Daoy (cell line): ENCODE data around the gene CCNO. TPM values are rescaled to one million over a fixed set of nuclear protein-coding genes. Genes with fewer than 3 reads are reported as not detected.

ENCODE experiments used
- DNase-seq: peaks from one replicate; pipeline ENCODE4 v3.0.0-alpha.2; 2015; ENCODE audit warnings: low read depth
- total RNA-seq: library from RNA; depleted of rRNA; stranded (reverse); fragments of >200 nt; shearing (Covaris generic); gene quantifications from 2 replicates; pipeline ENCODE4 v1.2.3, GENCODE V29; 2014; rRNA removed

The CCNO gene, protein sequence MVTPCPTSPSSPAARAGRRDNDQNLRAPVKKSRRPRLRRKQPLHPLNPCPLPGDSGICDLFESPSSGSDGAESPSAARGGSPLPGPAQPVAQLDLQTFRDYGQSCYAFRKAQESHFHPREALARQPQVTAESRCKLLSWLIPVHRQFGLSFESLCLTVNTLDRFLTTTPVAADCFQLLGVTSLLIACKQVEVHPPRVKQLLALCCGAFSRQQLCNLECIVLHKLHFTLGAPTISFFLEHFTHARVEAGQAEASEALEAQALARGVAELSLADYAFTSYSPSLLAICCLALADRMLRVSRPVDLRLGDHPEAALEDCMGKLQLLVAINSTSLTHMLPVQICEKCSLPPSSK
- total RNA-seq, result 6.2 and 7.1 TPM in 2 replicates

DNA sequence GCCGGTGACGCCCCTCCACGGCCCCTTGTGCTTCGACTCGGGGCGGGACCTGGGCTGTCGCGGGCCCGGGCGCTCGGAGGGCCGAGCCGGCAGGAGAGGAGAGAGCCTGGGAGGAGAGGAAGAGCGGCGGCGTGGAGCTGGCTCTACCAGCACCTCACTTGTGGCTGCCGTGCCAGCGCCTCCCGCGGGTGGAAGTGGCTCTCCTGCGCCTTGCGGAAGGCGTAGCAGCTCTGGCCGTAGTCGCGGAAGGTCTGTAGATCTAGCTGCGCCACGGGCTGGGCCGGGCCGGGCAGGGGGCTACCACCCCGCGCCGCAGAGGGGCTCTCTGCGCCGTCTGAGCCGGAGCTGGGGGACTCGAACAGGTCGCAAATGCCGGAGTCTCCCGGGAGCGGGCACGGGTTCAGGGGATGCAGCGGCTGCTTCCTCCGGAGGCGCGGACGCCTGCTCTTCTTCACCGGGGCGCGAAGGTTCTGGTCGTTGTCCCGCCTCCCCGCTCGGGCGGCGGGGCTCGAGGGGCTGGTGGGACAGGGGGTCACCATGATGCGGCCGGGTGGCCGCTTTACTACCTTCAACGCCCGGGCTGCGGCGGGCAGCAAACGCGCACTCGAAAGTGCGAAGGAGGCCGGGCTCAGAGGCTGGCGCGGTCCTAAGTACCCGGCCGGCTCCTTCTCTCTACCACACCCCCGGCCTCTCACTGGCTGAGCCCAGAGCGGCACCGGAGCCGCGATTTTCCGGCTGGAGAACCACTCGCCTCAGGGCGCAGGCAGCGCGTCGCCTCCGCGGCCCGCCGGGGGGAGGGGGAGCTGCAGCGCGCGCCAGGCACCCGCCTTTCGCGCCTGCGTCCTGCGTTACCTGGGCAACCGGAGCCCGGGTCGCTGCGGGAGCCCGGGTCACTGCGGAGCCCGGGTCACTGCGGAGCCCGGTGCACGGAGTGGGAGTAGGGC is at the start of gene CCNO:
Gene CCNO, minus strand, starts transcription at position 624 of the 944 bp plus-strand sequence. Its CDS starts 85 bp downstream, at position 539.
- DNase-seq, result peak; percentile 95

DNA sequence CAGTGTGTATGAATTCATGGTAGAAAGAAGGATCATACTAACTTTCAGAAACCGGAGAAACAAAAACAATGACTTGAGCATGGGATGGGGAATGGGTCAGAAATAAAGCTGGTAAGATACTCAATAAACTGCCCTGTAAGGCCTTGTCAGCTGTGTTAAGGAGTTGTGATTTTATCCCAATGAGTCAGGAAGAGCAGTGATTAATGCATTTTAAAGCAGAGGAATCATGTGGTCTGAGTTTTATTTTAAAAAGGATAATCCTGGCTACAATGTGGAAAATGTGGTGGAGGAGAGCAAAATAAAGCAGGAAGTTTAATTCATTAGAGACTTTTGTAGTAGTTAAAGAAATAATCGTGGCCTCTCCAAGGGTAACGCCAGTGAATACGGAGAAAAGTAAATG is 45.4 kb upstream of the CCNO start:
- DNase-seq, result no peak

DNA sequence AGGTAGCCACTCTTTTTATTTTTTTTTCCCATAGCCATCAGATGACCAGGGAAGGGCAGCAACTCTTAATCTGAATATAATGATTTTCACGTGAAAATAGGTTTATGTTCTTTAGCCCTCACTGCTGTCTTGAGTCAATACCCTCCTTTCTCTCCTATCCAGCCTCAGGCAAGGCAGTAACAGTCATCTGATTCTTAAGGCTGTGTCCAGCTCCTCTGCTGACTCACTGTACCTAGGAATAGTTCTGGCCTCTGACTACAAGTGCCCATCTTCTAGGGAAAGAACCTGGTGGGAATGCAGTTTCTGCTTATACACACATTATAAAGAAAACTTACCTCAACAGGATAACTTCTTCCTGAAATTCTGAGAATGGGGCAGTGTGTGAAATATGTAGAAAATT is 43.4 kb upstream of the CCNO start:
- no peak for DNase-seq

DNA sequence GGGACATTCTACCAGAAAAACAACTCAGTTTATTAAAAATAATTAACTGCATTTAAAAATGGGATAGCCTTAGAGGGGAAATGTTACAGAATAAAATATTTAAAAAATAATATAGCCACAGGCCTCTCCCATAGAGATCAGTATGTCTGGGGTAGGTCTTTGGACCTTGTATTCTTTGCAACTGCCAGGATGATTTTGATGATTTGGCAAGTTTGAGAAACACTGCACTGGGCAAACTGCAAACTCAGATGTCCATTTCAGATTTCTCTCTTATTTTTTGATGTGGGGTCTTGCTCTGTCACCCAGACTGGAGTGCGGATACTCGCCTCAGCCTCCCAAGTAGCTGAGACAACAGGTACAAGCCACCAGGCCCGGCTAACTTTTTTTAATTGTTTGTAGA is 24.9 kb upstream of the CCNO start:
- DNase-seq, result no peak

DNA sequence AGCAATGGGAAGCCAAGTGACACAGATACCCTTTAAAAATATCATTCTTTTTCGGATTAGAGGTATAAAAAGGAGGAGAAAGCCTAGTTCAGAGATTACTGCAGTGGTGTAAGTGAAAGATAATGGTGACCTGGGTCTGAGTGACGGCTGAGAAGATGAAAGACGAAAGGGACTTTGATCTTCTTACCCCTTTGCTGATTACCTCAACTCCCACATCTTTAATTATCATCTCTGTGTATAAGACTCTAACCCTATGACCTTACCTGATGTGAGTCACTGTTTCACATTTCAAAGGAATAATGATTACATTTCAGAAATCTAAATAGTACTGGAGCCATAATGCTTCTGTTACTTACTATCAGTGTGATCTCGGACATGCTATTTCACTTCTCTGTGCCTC is 21.4 kb upstream of the CCNO start:
- no peak for DNase-seq

DNA sequence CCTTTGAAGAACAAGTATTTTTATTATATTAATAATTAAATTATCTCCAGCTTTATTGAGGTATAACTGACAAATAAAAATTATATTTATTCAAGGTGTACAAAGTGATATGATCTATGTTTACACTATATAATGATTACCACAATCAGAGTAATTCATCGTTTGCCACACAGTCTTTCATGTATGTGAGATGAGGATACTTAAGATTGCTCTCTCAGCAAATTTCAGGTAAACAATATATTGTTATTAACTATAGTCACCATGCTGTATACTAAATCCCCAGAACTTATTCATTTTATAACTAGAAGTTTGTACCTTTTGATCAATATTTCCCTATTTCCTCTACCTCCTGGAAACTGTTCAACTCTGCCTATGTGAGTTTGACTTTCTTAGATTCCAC is 16.7 kb upstream of the CCNO start:
- DNase-seq, result no peak

DNA sequence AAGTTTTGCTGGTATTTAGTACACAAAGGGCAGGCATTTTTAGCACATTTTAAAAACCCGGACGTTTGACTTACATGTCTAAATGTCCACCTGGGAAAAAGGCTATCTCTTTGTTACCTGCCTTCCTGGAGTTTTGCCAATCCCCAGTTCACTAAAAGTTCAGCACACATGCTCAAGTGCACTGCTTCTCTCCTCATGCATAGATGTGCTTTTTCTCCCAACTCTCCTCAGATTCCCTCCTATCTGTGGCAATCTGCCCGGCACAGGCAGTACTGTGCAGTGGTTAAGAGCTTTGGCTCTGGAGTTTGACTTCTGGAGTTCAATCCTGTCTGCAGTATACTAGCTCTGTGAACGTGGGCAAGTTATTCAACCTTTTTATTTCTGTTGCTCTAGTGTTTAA is 8.3 kb upstream of the CCNO start:
- DNase-seq, result no peak

DNA sequence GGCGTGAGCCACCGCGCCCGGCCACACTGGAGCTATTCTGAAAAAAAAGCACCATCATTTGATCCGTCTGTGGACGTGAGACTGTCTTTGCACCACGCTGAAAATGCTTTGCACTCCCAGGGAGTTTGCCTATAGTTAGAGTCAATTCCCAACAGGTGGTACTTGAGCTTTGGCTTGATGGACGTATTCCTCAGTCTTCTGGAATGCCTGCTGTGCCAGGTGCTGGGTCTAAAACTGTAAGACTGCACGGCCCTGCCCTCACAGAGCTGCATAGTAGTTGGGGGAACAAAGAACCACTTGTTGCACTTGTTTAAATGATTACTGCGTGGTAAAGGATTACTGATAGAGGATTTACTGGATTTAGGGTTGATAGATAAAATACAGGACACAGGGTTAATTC is 3.4 kb upstream of the CCNO start:
- no peak for DNase-seq

DNA sequence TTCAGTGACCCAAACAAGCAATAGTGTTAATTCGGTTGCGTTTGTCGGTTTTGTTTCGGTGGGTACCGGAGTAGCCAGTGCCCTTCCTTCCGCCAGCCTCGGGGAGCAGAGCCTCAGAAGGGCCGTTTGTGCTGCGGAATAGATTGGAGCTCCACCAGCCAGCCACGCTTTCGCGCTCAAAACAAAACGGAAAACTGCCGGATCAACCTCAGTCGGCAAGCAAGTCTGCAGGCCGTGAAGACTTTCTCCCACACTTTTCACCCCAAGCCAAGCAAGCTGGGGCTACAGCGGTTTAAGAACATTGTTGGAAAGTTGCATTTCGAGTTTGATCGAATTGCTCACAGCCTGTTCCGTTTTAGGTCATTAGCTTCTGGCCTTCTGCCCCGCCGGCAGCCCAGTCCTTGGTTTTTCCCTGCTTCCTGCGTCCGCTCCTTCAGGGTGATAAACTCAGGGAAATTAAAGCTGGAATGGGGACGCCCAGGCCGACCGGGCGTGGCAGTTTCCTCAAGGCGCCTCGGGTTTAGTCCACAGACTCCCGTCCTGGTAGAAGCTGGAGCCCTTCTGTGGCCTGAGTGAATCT is 803 bp upstream of the CCNO start:
- peak; percentile 72 for DNase-seq

DNA sequence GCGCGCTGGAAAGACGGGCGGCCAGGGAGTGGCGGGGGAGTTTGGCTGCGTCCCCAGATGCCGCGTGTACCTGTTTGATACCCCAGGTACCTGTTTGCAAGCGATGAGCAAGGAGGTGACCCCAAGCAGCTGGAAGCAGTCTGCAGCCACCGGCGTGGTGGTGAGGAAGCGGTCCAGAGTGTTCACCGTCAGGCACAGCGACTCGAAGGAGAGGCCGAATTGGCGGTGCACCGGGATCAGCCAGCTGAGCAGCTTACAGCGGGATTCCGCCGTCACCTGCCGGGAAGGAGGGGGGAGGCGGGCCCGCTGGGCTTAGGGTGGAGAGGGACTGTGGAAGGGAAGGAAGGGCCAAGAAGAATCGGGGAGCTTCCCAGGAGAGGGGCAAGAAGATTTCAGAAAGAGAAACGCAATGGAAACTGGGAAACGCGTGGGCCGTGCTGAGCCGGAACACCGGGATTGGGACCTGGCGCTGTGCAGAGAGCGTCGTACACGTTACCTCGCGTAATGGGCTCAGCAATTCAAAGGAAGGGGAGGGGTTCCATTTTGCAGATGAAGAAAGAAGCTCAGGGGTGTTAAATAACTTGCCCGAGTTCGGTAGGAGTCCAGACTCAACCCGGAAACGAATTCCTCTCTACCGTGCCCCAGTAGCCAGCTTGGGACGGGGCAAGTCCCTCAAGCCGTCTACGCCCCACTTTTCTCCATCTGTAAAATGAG is 980 bp downstream of the CCNO start:
- peak; percentile 75 for DNase-seq

DNA sequence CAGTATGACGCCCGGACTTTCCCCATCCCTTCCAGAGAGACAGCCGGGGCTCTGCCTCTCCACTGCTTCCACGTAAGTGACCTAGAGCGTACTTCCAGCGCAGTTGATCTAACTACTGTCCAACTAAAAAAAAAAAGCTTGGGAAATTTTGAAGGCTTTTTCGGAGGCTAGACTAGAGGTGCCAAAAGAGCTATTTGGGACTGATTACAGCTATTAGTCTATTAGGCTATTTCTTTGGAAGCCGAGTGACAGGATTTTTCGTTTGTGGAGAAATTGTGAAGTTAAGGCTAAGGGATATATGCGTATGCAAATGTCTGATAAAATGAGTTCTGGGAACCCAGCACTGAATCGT is 1.5 kb downstream of the CCNO start:
- no peak for DNase-seq

DNA sequence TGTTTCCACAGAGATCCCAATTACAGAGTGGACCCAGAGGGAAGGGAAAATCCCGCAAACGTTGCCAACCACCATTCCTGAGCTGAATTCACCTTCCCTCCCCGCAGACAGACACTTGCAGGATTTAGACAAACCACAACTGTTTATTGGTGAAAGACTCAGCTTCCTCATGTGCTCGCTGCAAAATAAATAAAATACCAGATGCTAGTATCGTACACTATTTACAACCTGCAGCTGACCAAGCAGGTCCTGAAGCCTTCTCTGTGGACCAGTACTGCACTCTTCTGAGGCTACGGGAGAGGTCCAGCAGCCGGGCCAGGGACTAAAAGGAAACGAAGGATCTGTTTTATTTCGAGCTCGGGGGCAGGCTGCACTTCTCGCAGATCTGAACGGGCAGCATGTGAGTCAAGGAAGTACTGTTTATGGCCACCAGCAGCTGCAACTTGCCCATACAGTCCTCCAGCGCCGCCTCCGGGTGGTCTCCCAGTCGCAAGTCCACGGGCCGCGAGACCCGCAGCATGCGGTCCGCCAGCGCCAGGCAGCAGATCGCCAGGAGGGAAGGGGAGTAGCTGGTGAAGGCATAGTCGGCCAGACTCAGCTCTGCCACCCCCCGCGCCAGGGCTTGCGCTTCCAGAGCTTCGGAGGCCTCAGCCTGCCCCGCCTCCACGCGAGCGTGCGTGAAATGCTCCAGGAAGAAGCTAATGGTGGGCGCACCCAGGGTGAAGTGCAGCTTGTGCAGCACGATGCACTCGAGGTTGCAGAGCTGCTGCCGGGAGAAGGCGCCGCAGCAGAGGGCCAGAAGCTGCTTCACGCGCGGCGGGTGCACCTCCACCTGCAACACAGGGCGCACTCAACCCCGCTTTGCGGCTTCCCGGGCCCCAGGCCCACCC is 2.1 kb downstream of the CCNO start:
- DNase-seq, result peak; percentile 9

DNA sequence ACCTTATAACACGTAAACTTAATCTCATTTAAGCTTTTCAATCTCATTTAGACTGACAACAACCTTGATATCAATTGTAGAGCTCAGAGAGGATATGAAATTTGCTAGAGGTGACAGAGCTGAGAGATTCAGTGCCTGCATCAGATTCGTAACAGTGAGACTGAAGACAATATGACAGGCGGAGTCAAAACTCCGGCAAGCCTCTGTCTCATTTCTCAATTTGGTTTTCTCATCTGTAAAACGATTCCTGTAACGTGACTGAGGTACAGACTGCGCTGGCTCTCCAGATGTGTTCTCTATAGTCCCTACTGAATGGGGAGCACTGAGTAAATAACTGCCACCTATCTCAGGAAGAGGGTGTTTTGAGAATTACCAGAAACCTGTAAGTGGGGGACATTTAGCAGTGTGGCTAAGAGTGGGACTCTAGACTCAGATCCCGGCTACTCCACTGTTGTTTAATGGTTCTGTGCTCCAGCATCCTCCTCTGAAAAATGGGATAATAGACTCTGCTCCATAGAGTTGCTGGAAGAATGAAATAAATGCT is 3.2 kb downstream of the CCNO start:
- DNase-seq, result no peak

DNA sequence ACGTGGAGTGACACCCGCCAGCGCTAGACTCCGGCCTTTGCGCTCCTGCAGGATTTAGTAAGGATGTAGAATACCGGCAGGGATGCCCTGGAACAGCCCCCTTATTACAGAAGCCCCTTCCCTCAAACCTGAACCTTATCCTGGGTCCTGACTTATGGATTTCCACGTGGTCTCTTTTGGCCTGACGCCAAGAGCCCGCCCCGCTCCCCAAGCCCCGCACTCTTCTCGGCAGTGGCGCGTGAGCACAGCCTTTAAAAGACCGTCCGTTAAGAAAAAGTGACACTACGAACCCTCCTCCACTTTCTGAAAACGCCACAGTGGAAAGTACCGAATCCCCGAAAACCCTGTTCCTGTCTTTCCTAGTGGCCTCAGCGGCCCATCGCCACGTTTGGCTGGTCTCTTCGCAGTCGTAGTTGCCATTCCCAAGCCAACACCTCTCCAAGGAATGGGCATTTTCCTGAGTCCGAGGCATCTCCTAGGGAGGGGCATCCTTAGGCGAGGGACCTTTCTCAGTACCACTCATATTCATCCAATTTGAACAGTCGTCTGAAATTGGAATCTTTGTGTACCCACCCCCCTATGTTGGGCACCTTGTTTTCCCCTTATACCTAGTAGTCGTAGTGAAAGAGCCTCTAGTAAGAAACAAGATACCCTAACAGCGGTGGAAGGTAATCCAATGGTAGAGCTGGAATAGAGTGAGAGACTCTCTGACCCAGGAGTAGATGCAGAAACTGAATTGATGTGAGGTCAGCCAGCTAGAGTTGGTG is 5.6 kb downstream of the CCNO start:
- DNase-seq, result no peak

DNA sequence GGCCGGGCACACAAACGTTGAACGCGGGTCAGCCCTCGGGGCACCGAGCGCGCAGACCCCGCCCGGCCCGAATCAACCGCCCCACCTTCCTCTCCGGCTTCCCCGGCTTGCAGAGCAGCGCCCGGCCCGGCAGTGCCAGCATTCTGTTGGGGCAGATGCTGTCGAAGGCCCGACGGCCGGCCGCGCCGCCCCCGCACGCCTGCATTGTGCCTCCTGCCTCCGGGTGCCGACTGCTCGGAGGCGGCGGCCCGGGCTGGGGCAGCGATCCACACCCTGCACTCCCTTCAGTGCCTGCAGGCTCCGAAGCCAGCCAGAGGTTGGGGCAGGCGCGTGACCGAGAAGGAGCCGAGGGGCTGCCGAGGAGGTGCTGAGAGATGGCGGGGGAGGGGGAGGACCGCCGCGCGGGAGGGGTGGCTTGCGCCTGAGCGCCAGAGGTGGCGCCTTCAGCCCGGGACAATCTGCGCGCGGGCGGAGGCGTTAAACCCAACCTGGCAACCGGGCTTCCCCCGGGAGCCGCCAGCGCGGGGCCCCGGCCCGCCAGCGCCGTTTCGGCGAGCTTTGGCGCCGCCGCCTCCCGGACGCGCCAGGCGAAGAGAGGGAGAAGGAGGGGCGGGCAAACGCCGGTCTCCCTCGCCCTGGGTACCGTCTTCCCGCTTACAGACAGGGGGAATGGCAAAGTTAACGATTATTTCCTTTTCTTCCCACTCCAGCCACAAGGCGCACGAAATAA is 6.3 kb downstream of the CCNO start, which contains the start of gene MCIDAS:
Gene MCIDAS, minus strand, starts transcription at position 382 of the 730 bp plus-strand sequence. Its CDS starts 177 bp downstream, at position 205.
- peak; percentile 90 for DNase-seq

DNA sequence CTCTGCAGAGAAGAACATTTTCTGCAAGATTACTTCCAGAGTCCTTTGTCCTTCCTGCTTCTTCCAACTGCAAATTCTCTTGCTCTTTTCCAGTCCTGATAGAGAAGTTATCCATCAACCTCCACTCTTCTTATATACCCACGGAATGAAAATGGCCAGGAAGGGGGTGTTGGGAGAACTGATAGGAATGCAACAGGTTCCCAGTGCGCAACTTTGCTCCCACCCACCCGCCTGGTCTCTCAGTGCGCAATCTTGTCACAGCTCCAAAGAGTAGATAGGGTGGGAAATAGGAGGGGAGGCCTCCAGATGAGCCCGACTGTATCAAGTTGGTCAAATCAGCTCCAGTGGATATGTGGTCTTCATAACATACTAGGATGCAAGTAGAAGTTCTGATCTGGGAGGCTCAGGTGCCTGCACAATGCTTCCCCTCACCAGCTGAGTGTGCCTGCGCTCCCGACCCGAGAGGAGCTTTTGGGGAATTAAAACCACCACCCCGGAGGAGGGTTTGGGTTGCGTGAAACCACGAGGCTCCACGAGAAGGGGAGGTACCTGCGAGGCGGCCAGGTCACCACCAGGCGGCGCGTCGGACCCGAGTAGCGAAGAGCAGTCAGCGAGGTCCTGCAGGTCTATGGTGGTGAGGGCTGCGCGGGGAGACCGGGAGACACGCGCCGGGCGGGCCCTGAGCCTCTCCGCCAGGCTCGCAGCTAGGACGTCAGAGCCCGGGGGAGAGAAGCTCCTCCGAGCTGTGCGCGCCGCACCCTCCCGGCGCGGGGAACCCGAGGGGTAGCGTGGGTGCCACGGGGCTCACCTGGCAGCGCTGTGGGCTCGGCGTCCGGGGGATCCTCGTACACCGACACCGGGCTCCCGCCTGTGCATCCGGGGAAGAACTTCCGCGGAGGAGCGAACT is 7.1 kb downstream of the CCNO start:
- peak; percentile 92 for DNase-seq

DNA sequence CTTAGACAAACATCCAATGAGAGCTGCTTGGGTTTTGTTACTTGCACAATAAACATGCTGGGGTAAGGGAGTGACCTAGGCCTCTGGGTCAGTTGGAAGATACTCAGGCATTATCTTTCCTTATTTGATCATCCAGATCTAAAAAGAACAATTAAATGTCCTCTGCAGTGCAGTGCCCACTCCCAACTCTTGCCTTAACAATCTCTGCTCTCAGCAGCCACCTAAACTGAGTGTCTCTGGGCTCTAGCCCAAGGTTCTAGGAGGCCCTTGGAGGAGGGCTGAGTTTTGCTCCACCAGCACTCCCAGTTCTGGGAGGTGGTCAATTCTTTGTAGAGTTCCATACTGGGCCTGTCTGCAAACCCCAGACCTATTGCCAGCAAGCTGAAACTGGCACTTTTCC is 8.1 kb downstream of the CCNO start:
- no peak for DNase-seq

DNA sequence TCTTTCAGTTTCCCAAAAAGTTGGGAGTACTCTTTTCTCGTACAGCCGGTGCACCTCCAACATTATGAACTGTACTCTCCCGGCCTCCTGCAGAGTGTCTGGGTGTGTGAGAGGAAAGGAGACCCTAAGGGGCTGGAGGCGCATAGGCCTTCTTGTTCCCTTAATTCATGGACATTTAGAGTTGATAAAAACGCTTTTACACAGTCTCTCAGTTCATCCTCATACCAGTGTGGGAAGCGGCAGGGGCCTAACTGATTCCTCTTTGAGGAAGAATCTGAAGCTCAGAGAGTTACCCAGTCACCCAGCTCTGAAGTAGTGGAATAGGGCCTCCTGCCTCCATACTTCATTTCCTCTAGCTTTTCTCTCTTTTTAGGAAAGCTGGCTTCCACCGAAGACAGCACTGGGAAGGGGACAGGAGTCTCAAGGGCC is 9.6 kb downstream of the CCNO start:
- no peak for DNase-seq
